ENCODE data around the gene CELF2. TPM values are rescaled to one million over a fixed set of nuclear protein-coding genes. Genes with fewer than 3 reads are reported as not detected.

Gene CELF2
- total RNA-seq, 1 experiment from 2014 or later = 28.7 TPM

- H3K27ac Mint-ChIP-seq = peak overlapping the region; percentile 71 to 97 (median 96)
- no peaks in the 10 kb centered on the region for H3K27me3 ChIP-seq (ENCODE audit: insufficient read depth, low read length)
- no CpG with 5 or more reads among the region's 11 CpGs for WGBS (ENCODE audit: extremely low coverage, insufficient read length, low lambda C conversion rate)
- peaks cover 0 to 3% of the 10 kb centered on the region in 2 experiments; a peak in 1 of 5 replicates for H3K9me3 Mint-ChIP-seq
- TF ChIP-seq CTCF (conservative IDR thresholded peaks at IDR 0.05) = no peak
- no peak for DNase-seq
- no peak overlapping the region for H3K4ac ChIP-seq (ENCODE audit: low read depth, low read length)
- no peak overlapping the region for H3K14ac ChIP-seq (ENCODE audit: insufficient read depth, low read length)
- H3K79me2 ChIP-seq (ENCODE audit: insufficient read depth, low read length) = 0 out of 2 replicates have a peak, but pooled peaks cover 2% of the 10 kb centered on the region
- H3T11ph ChIP-seq (ENCODE audit: low read length) = no peak overlapping the region
- H2BK15ac ChIP-seq (ENCODE audit: low read depth, low read length) = no peak overlapping the region
- no peaks in the 10 kb centered on the region for H3K27me3 Mint-ChIP-seq (ENCODE audit: low read depth)
- H4K20me1 ChIP-seq (ENCODE audit: control insufficient read depth, insufficient read depth, insufficient read length) = no peaks in the 10 kb centered on the region
- no peak overlapping the region for H2BK120ac ChIP-seq (ENCODE audit: low read depth, low read length, poor library complexity, severe bottlenecking)
- H3K79me1 ChIP-seq (ENCODE audit: insufficient read depth, low read depth, low read length, poor library complexity, severe bottlenecking) = no peaks in the 10 kb centered on the region
- peaks cover 17% of the 10 kb centered on the region; the same call in 1 of the 2 replicates for H3K4me1 ChIP-seq (ENCODE audit: insufficient read depth, low read length)
- H4K91ac ChIP-seq (ENCODE audit: insufficient read length, low read depth, low read length) = no peak overlapping the region
- H3K23me2 ChIP-seq (ENCODE audit: insufficient read length, low read depth, low read length, poor library complexity, severe bottlenecking) = no peaks in the 10 kb centered on the region
- H3K4me3 Mint-ChIP-seq = peak overlapping the region; percentile 30 to 35; a peak in 4 of 5 replicates
- no peak overlapping the region for H2BK12ac ChIP-seq (ENCODE audit: insufficient read length, low read depth, low read length)
- no peak overlapping the region for H3K56ac ChIP-seq (ENCODE audit: insufficient read length, low read depth, low read length)
- no peaks in the 10 kb centered on the region for H3K9me3 ChIP-seq (ENCODE audit: control insufficient read depth, low read depth, low read length)
- H2BK5ac ChIP-seq (ENCODE audit: insufficient read length, low read length) = no peak overlapping the region
- peaks cover 75 to 80% of the 10 kb centered on the region in 2 experiments for H3K4me1 Mint-ChIP-seq
- peaks cover 2 to 13% (median 2%) of the 10 kb centered on the region in 3 experiments; a peak in 4 of 7 replicates for H3K36me3 Mint-ChIP-seq (ENCODE audit: insufficient read depth in 1 of 3, low read depth in 3 of 3)
- no peak overlapping the region for H2AFZ ChIP-seq (ENCODE audit: low read length)
- H2AK5ac ChIP-seq (ENCODE audit: insufficient read length, low read length) = no peak overlapping the region
- H4K5ac ChIP-seq (ENCODE audit: insufficient read length, low read depth, low read length) = no peak overlapping the region
- no peak overlapping the region for H3K23ac ChIP-seq (ENCODE audit: insufficient read length, low read depth, low read length)
- no peak overlapping the region for H3K9ac ChIP-seq (ENCODE audit: extremely low read depth, insufficient read length, low read length)
- no peak overlapping the region for H4K8ac ChIP-seq (replicated peaks; ENCODE audit: insufficient read length, low read depth, low read length)
- no peak overlapping the region for H3K4me2 ChIP-seq (ENCODE audit: insufficient read depth, insufficient read length, low read length)
- H2BK20ac ChIP-seq (ENCODE audit: low read depth, low read length, poor library complexity, severe bottlenecking) = no peak overlapping the region
- no peak overlapping the region for H3K18ac ChIP-seq (ENCODE audit: insufficient read length, low read depth, low read length)
- no peak overlapping the region for H3K27ac ChIP-seq (ENCODE audit: insufficient read length, low read depth, low read length)
Observed at GRCh38 chr10:11144626-11145494, 127.2 kb downstream of the CELF2 start.
